ENCODE data around the gene MORC2. TPM values are rescaled to one million over a fixed set of nuclear protein-coding genes. Genes with fewer than 3 reads are reported as not detected.

The MORC2 gene
- total RNA-seq = 10 to 100 TPM; 23.5 to 39.6 (median 29.5) TPM

DNA sequence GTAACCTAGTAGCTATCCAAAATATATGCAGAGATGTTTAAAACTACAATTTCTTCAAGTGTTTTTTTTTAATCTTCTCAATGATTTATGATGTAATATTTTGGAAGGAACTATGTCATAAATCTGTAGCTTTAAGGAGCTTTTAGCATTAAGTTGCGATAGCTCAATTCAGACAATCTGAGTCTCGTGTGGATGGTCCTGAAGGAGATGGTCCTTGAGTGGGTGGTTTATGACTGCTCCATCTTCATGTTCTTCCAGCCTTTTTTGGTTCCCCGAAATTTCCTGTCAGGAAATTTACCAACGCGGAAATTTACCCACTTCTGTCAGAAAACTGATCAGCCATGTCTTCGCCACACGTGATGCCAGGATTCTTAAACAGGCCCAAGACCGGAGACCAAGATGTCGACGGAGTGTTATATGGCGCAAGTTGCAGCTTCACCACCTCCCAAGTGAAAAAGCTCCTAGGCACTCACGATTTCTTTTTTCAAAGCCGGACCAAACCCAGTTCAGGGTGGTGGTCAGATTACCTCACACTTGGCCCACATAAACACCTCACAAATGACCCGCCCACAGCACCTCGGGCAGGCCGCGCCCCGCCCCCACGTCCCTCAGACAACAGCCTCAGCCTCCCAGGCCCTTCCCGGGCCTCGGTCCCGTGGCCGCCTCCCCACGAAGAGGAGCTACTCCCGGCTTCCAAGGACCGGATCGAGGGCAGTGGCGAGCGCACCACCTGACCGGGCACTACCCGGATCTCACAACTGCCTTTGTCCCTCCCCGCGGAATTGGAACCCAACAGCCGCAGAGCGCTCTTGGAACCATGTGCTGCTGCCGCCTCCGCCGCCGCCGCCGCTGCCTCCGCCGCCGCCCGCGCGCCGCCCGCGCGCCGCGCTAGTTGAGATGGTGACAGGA is at the start of gene MORC2:
Gene MORC2 (minus strand): TSS at position 760 of the 909 bp plus-strand sequence. CDS start 885 bp downstream, outside the sequence.
- H3K9me3 ChIP-seq = peaks cover 0 to 13% (median 0%) of the 10 kb centered on the region in 4 donors
- H3K36me3 ChIP-seq = peaks cover 2 to 22% (median 4%) of the 10 kb centered on the region in 3 donors
- no peak for TF ChIP-seq POLR2A (IDR thresholded peaks at IDR 0.05)
- TF ChIP-seq, protein P1, sequence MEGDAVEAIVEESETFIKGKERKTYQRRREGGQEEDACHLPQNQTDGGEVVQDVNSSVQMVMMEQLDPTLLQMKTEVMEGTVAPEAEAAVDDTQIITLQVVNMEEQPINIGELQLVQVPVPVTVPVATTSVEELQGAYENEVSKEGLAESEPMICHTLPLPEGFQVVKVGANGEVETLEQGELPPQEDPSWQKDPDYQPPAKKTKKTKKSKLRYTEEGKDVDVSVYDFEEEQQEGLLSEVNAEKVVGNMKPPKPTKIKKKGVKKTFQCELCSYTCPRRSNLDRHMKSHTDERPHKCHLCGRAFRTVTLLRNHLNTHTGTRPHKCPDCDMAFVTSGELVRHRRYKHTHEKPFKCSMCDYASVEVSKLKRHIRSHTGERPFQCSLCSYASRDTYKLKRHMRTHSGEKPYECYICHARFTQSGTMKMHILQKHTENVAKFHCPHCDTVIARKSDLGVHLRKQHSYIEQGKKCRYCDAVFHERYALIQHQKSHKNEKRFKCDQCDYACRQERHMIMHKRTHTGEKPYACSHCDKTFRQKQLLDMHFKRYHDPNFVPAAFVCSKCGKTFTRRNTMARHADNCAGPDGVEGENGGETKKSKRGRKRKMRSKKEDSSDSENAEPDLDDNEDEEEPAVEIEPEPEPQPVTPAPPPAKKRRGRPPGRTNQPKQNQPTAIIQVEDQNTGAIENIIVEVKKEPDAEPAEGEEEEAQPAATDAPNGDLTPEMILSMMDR (IDR thresholded peaks at IDR 0.05) = no peak
- peak within 1 kb of the TSS; percentile 79 to 99 (median 92) for H3K4me3 ChIP-seq
- H3K4me1 ChIP-seq = peaks cover 3 to 15% (median 9%) of the 10 kb centered on the region in 4 donors
- no peaks in the 10 kb centered on the region for H3K27me3 ChIP-seq
- peak in 1 of 3 donors; percentile 76 for DNase-seq
- H3K27ac ChIP-seq = peak within 1 kb of the TSS; percentile 93 to 97 (median 95)

DNA sequence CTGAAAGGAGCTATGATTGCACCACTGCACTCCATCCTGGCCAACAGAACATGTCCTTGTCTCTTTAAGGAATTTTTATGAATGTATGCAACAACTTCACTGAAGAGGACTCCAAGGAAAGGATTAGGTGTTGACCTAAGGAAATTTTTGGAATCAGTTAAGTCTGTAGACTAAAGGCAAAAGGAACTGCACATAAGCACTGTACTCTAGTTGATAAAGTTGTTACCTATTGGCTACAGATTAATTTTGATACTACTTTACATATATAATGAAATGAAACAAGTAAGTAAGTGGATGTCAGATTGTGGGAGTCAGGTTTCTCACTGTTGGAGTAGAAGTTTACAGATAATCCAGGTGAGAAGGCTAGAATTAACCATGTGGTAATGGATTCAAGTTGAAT is 37.0 kb upstream of the MORC2 start:
- H3K36me3 ChIP-seq = no peaks in the 10 kb centered on the region
- no peak overlapping the region for H3K4me3 ChIP-seq
- no peaks in the 10 kb centered on the region for H3K27me3 ChIP-seq
- TF ChIP-seq, protein P1 (IDR thresholded peaks at IDR 0.05) = no peak
- no peak for TF ChIP-seq POLR2A (IDR thresholded peaks at IDR 0.05)
- H3K27ac ChIP-seq = no peak overlapping the region
- DNase-seq = no peak
- H3K4me1 ChIP-seq = no peaks in the 10 kb centered on the region
- H3K9me3 ChIP-seq = peaks cover 0 to 5% (median 0%) of the 10 kb centered on the region in 4 donors

GRCh38 chr22:31001124-31001770 is 32.7 kb upstream of the MORC2 start:
- Histone ChIP-seq H3K4me3 (no peak overlapping the region), H3K9me3 (peaks cover 0 to 5% (median 0%) of the 10 kb centered on the region in 4 donors), H3K27ac (no peak overlapping the region), H3K36me3 (no peaks in the 10 kb centered on the region), H3K27me3 (no peaks in the 10 kb centered on the region), H3K4me1 (no peaks in the 10 kb centered on the region)
- no peak for DNase-seq
- TF ChIP-seq, protein P1 (IDR thresholded peaks at IDR 0.05) = no peak
- TF ChIP-seq POLR2A (IDR thresholded peaks at IDR 0.05) = no peak

DNA sequence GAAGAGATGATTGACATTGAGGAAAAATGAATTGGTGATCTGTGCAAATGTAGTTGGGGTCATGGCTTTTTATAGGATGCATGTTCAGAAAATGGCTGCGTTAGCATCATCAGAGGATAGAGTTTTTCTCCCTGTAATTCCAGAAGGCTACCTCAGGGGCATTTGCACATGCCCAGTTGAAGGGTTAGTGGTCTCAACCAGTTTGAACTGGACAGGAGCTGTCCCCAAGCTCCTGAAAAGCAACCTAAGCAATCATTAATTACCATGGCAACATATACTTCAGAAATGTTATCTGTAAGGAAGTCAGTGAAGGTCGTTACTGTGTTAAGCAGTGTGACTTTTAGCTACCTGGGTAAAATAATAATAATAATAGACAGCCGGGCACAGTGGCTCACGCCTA is 29.8 kb upstream of the MORC2 start:
- H3K4me3 ChIP-seq = no peak overlapping the region
- H3K9me3 ChIP-seq = no peaks in the 10 kb centered on the region
- no peak overlapping the region for H3K27ac ChIP-seq
- DNase-seq = no peak
- no peaks in the 10 kb centered on the region for H3K27me3 ChIP-seq
- H3K36me3 ChIP-seq = no peaks in the 10 kb centered on the region
- H3K4me1 ChIP-seq = no peaks in the 10 kb centered on the region
- TF ChIP-seq, protein P1 (IDR thresholded peaks at IDR 0.05) = no peak
- TF ChIP-seq POLR2A (IDR thresholded peaks at IDR 0.05) = no peak

DNA sequence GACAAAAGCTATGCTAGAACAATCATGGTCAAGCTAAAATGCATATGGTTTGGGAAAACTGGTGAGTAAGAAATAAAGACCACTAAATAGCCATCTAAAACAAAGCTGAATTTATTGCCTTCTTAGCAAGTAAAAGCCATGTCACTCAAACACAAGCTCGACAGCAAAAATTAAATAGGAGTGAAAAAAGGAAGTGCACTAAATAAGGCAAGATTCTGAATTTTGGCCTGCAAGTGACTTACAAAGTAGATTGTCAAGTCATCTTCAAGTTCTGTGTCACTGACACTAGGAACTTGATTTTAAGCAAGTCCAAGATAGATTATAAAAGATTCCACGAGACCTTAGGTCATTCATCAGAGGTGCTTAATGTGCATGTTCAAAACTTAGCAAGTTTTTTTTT is 27.9 kb upstream of the MORC2 start:
- Histone ChIP-seq H3K9me3 (no peaks in the 10 kb centered on the region), H3K36me3 (no peaks in the 10 kb centered on the region), H3K4me1 (no peaks in the 10 kb centered on the region), H3K27me3 (no peaks in the 10 kb centered on the region), H3K27ac (no peak overlapping the region), H3K4me3 (no peak overlapping the region)
- no peak for DNase-seq
- no peak for TF ChIP-seq POLR2A (IDR thresholded peaks at IDR 0.05)
- TF ChIP-seq, protein P1 (IDR thresholded peaks at IDR 0.05) = no peak
